DMS 273 (cell line): ENCODE measurements around the gene TSSK3.
A peak's percentile ranks its signal among the peaks of the same experiment; 100 is the strongest.

Experiments used
- DNase-seq: peaks from one replicate; lab custom pipeline; 2025; ENCODE audit not compliant: unreplicated experiment; lab: John Stamatoyannopoulos, UW

The TSSK3 gene

GRCh38 chr1:32362474-32363313, at the start of gene TSSK3, which contains the start of gene FAM229A:
TSS of gene TSSK3 (plus strand) at chr1:32362539. CDS start at chr1:32362702, 163 bp downstream.
TSS of gene FAM229A (minus strand) at chr1:32362485. CDS start at chr1:32362091, 394 bp downstream.
- DNase-seq, result peak; percentile 55

- no peak for DNase-seq
Measured at GRCh38 chr1:32316903-32317277, 45.4 kb upstream of the TSSK3 start.

- no peak for DNase-seq
Measured at GRCh38 chr1:32318127-32318869, 44.0 kb upstream of the TSSK3 start.

- DNase-seq, result no peak
Measured at GRCh38 chr1:32321712-32322291, 40.5 kb upstream of the TSSK3 start.

- DNase-seq, result no peak
Measured at GRCh38 chr1:32327204-32327603, 35.1 kb upstream of the TSSK3 start.

- no peak for DNase-seq
Measured at GRCh38 chr1:32329931-32330466, 32.3 kb upstream of the TSSK3 start.

- no peak for DNase-seq
Measured at GRCh38 chr1:32330558-32331151, 31.7 kb upstream of the TSSK3 start.

GRCh38 chr1:32331549-32331948, 30.8 kb upstream of the TSSK3 start:
- DNase-seq, result no peak

- peak; percentile 31 for DNase-seq
Measured at GRCh38 chr1:32332290-32333079, 29.9 kb upstream of the TSSK3 start.

GRCh38 chr1:32333251-32333963, 28.9 kb upstream of the TSSK3 start:
- no peak for DNase-seq

GRCh38 chr1:32334274-32334861, 28.0 kb upstream of the TSSK3 start:
- DNase-seq, result peak; percentile 52

GRCh38 chr1:32334864-32335534, 27.3 kb upstream of the TSSK3 start:
- DNase-seq, result peak; percentile 84

- DNase-seq, result no peak
Measured at GRCh38 chr1:32335535-32335789, 26.9 kb upstream of the TSSK3 start.

GRCh38 chr1:32335790-32336590, 26.3 kb upstream of the TSSK3 start, which contains the start of gene MARCKSL1:
TSS of gene MARCKSL1 (minus strand) at chr1:32336233. CDS start at chr1:32336033, 200 bp downstream.
- peak; percentile 91 for DNase-seq

GRCh38 chr1:32336591-32336932, 25.8 kb upstream of the TSSK3 start:
- DNase-seq, result no peak

- no peak for DNase-seq
Measured at GRCh38 chr1:32336963-32337675, 25.2 kb upstream of the TSSK3 start.

GRCh38 chr1:32337855-32338636, 24.3 kb upstream of the TSSK3 start:
- DNase-seq, result no peak
